H1 (cell line): Measurements from ENCODE around the gene SNRPA1. TPM values are rescaled to one million over a fixed set of nuclear protein-coding genes. Genes with fewer than 3 reads are reported as not detected.

Experiments used
- CTCF ChIA-PET: fragments of 300-600 bp; sonication (Branson Sonifier 250); formaldehyde crosslinking; loops from one replicate; lab custom pipeline; 2021; ENCODE audit not compliant: partially characterized antibody; lab: Charles Lee
- POLR2A ChIA-PET: fragments of 300-600 bp; sonication (Branson Sonifier 250); formaldehyde crosslinking; loops from one replicate; lab custom pipeline; 2021; ENCODE audit warnings: inconsistent platforms; ENCODE audit not compliant: partially characterized antibody; lab: Charles Lee
- DNase-seq, 2 experiments: peaks; one replicate each; pipeline versions ENCODE4 v3.0.0 to v3.0.0-alpha.2; 2010 to 2022; ENCODE audit warnings: low spot score in 2 of 2, low read depth in 1 of 2, mixed read lengths in 1 of 2
- FAIRE-seq: peaks from 2 replicates; lab custom pipeline; 2011; peaks lifted over from hg19 to GRCh38; lab: Jason Lieb, UNC
- H2AFZ ChIP-seq: 2 replicates; pipeline ENCODE4 v1.8.1; 2012; ENCODE audit warnings: low read length, inconsistent platforms
- H2AK5ac ChIP-seq: 2 replicates; pipeline ENCODE4 v1.6.1; 2013; ENCODE audit warnings: low read depth, low read length
- H2BK120ac ChIP-seq: replicated peaks from 2 replicates; pipeline ENCODE3; 2013; ENCODE audit warnings: low read depth, low read length, inconsistent platforms
- H2BK12ac ChIP-seq: 2 replicates; pipeline ENCODE4 v1.6.1; 2013; ENCODE audit warnings: low read depth, low read length
- H2BK15ac ChIP-seq: 2 replicates; pipeline ENCODE4 v1.6.1; 2013; ENCODE audit warnings: low read length
- H2BK20ac ChIP-seq: 2 replicates; pipeline ENCODE4 v1.6.1; 2013; ENCODE audit warnings: low read length
- H2BK5ac ChIP-seq: 2 replicates; pipeline ENCODE4 v1.6.1; 2013; ENCODE audit warnings: low read depth, low read length
- H3K14ac ChIP-seq: 2 replicates; pipeline ENCODE4 v1.6.1; 2013; ENCODE audit warnings: inconsistent platforms; ENCODE audit not compliant: insufficient read length
- H3K18ac ChIP-seq: 2 replicates; pipeline ENCODE4 v1.6.1; 2013; ENCODE audit warnings: low read length; ENCODE audit errors: extremely low read depth
- H3K23ac ChIP-seq: 2 replicates; pipeline ENCODE4 v1.6.1; 2013; ENCODE audit warnings: inconsistent platforms; ENCODE audit not compliant: insufficient read length
- H3K23me2 ChIP-seq: 2 replicates; pipeline ENCODE4 v1.6.1; 2013; ENCODE audit warnings: low read depth, low read length
- H3K27ac ChIP-seq: 2 replicates; pipeline ENCODE4 v1.6.1; 2011; ENCODE audit warnings: low read depth, low read length, inconsistent platforms
- H3K27me3 ChIP-seq, 4 experiments: replicated peaks in 1 of 4; 1 replicate in 1 of 4; 2 replicates in 3 of 4; pipeline versions ENCODE4 v1.6.1 to v1.8.1; 2011 to 2013; ENCODE audit warnings: low read length in 3 of 4, mild to moderate bottlenecking in 3 of 4, inconsistent platforms in 2 of 4, mixed read lengths in 2 of 4, moderate library complexity in 1 of 4; ENCODE audit not compliant: control insufficient read depth in 3 of 4, insufficient read depth in 3 of 4; ENCODE audit errors: extremely low read depth in 1 of 4
- H3K36me3 ChIP-seq, 4 experiments: 2 replicates each; pipeline versions ENCODE4 v1.6.1 to v1.8.1; 2011 to 2013; ENCODE audit warnings: mild to moderate bottlenecking in 4 of 4, low read length in 3 of 4, moderate library complexity in 2 of 4, control low read depth in 1 of 4, inconsistent platforms in 1 of 4; ENCODE audit not compliant: insufficient read depth in 4 of 4, control insufficient read depth in 2 of 4
- H3K4ac ChIP-seq: replicated peaks from 2 replicates; pipeline ENCODE3; 2013; ENCODE audit warnings: low read length, low read depth, mixed read lengths, inconsistent platforms; ENCODE audit not compliant: insufficient read length
- H3K4me1 ChIP-seq, 4 experiments: replicated peaks in 1 of 4; 1 replicate in 1 of 4; 2 replicates in 3 of 4; pipeline versions ENCODE4 v1.6.1 to v1.8.1; 2011 to 2013; ENCODE audit warnings: low read length in 3 of 4, inconsistent platforms in 2 of 4, mixed read lengths in 1 of 4; ENCODE audit not compliant: insufficient read depth in 4 of 4, control insufficient read depth in 3 of 4
- H3K4me2 ChIP-seq, 2 experiments: 2 replicates each; pipeline versions ENCODE4 v1.6.1 to v1.8.1; 2011 to 2013; ENCODE audit warnings: low read depth in 2 of 2, low read length in 2 of 2, control low read depth in 1 of 2, inconsistent platforms in 1 of 2, mild to moderate bottlenecking in 1 of 2; ENCODE audit not compliant: insufficient read depth in 1 of 2
- H3K4me3 ChIP-seq, 4 experiments: fragments of 200-600, 300-600 bp in 1 of 4; sonication (generic), shearing (Covaris generic), sonication (Bioruptor Twin) in 1 of 4; 2 replicates each; pipeline versions ENCODE4 v1.5.1 to v1.8.1; 2011 to 2016; ENCODE audit warnings: low read length in 4 of 4, low read depth in 3 of 4, control low read depth in 2 of 4, inconsistent platforms in 2 of 4, mild to moderate bottlenecking in 2 of 4, mixed read lengths in 1 of 4, moderate library complexity in 1 of 4; ENCODE audit not compliant: insufficient read depth in 2 of 4; ENCODE audit errors: extremely low read depth in 1 of 4
- H3K56ac ChIP-seq: replicated peaks from 2 replicates; pipeline ENCODE3; 2013; ENCODE audit warnings: low read depth, mild to moderate bottlenecking, mixed read lengths, low read length, inconsistent platforms; ENCODE audit not compliant: insufficient read length
- H3K79me1 ChIP-seq: 2 replicates; pipeline ENCODE4 v1.6.1; 2013; ENCODE audit warnings: low read depth, low read length, control low read depth
- H3K79me2 ChIP-seq, 2 experiments: 2 replicates each; pipeline versions ENCODE4 v1.6.1 to v1.8.1; 2012 to 2013; ENCODE audit warnings: low read length in 2 of 2, mild to moderate bottlenecking in 2 of 2, inconsistent platforms in 1 of 2; ENCODE audit not compliant: insufficient read depth in 2 of 2, control insufficient read depth in 1 of 2
- H3K9ac ChIP-seq, 4 experiments: replicated peaks in 1 of 4; 1 replicate in 1 of 4; 2 replicates in 3 of 4; pipeline versions ENCODE4 v1.6.1 to v1.8.1; 2011 to 2013; ENCODE audit warnings: low read depth in 3 of 4, low read length in 3 of 4, control low read depth in 2 of 4, mild to moderate bottlenecking in 2 of 4, moderate library complexity in 2 of 4, inconsistent platforms in 1 of 4; ENCODE audit errors: extremely low read depth in 1 of 4
- H3K9me3 ChIP-seq, 2 experiments: 2 replicates each; pipeline versions ENCODE4 v1.6.1 to v1.8.1; 2012 to 2013; ENCODE audit warnings: mild to moderate bottlenecking in 2 of 2, moderate library complexity in 2 of 2, control low read depth in 1 of 2, inconsistent platforms in 1 of 2, low read depth in 1 of 2, low read length in 1 of 2, mixed read lengths in 1 of 2; ENCODE audit not compliant: insufficient read depth in 2 of 2
- H4K20me1 ChIP-seq, 2 experiments: replicated peaks in 1 of 2; 2 replicates each; pipeline versions ENCODE3 to v1.8.1; 2011 to 2013; ENCODE audit warnings: inconsistent platforms in 2 of 2, low read length in 2 of 2, mild to moderate bottlenecking in 1 of 2; ENCODE audit not compliant: insufficient read depth in 2 of 2, control insufficient read depth in 1 of 2
- H4K5ac ChIP-seq: 2 replicates; pipeline ENCODE4 v1.6.1; 2013; ENCODE audit warnings: low read length, low read depth, mixed read lengths, inconsistent platforms; ENCODE audit not compliant: insufficient read length
- H4K8ac ChIP-seq: 2 replicates; pipeline ENCODE4 v1.8.0; 2013; ENCODE audit warnings: mild to moderate bottlenecking, moderate library complexity, low read length, inconsistent platforms; ENCODE audit not compliant: insufficient read depth; ENCODE audit errors: extremely low read depth
- H4K91ac ChIP-seq: replicated peaks from 2 replicates; pipeline ENCODE3; 2013; ENCODE audit warnings: low read length, mixed read lengths, inconsistent platforms; ENCODE audit not compliant: insufficient read length
- TAF7 ChIP-seq: optimal IDR thresholded peaks from 2 replicates; pipeline ENCODE3; 2011; ENCODE audit warnings: low read depth, mild to moderate bottlenecking, inconsistent platforms, low read length, moderate library complexity, borderline replicate concordance
- WGBS, 2 experiments: shearing (Covaris generic) in 1 of 2; methylation state at CpG; one replicate each; pipeline versions ENCODE4 v1.1.6 to v1.1.7; 2013 to 2015; ENCODE audit warnings: low lambda C conversion rate in 2 of 2, mixed read lengths in 2 of 2, inconsistent platforms in 1 of 2, low coverage in 1 of 2, missing lambda C conversion rate in 1 of 2; ENCODE audit not compliant: insufficient replicate concordance in 2 of 2, insufficient coverage in 1 of 2, insufficient read length in 1 of 2; ENCODE audit errors: extremely low coverage in 1 of 2, missing lambda C conversion rate in 1 of 2; 5-methylcytosine and 5-hydroxymethylcytosine counted together
- polyA plus RNA-seq, 7 experiments: library from polyadenylated mRNA; depleted of rRNA in 3 of 7; stranded (reverse) in 5 of 7; unstranded in 2 of 7; fragments of >200 nt in 5 of 7; fragments of 200-250 nt in 2 of 7; gene quantifications; 1 replicate in 5 of 7; 2 replicates in 1 of 7; 4 replicates in 1 of 7; pipeline versions ENCODE4 v1.2.1 to v1.2.3, GENCODE V29; 2011 to 2013; ENCODE audit warnings: missing spikeins in 2 of 7, mixed read lengths in 2 of 7
- total RNA-seq: library from RNA; stranded (reverse); fragmentation: NEBNext Ultra II Directional; extraction: Animal tissue kit (Norgen Biotek cat#: 25700); gene quantifications from 2 replicates; pipeline ENCODE4 v1.2.1, GENCODE V29; 2021

Gene SNRPA1
- total and polyA plus RNA-seq, 2 of the 8 experiments (the other 6 are each of a cell fraction or from before 2014, with no cell fraction given) = 140 to 221 TPM

GRCh38 chr15:101264911-101265641 lies 30.0 kb downstream of the SNRPA1 start:
- DNase-seq = no peak

More at GRCh38 chr15:101264911-101265641, 30.0 kb downstream of the SNRPA1 start:
- Histone ChIP-seq H3K79me1 (no peaks in the 10 kb centered on the region), H3K27me3 (no peaks in the 10 kb centered on the region), H3K79me2 (no peaks in the 10 kb centered on the region), H2BK15ac (no peak overlapping the region), H3K23ac (no peak overlapping the region), H2BK120ac (no peak overlapping the region), H3K4me3 (no peak overlapping the region), H3K4ac (no peak overlapping the region), H3K14ac (no peak overlapping the region), H3K4me1 (peaks cover 0 to 2% (median 0%) of the 10 kb centered on the region in 4 experiments; a peak in 1 of 7 replicates), H3K9me3 (no peaks in the 10 kb centered on the region), H4K8ac (no peak overlapping the region), H3K56ac (no peak overlapping the region), H2AFZ (no peak overlapping the region), H2AK5ac (no peak overlapping the region), H4K5ac (no peak overlapping the region), H3K23me2 (no peaks in the 10 kb centered on the region), H3K4me2 (no peak overlapping the region), H3K27ac (no peak overlapping the region), H3K18ac (no peak overlapping the region), H2BK20ac (no peak overlapping the region), H3K36me3 (0 out of 8 replicates have a peak, but pooled peaks cover 0 to 2% (median 0%) of the 10 kb centered on the region in 4 experiments), H2BK12ac (no peak overlapping the region), H2BK5ac (no peak overlapping the region), H4K20me1 (peaks cover 0 to 2% of the 10 kb centered on the region in 2 experiments), H4K91ac (no peak overlapping the region), H3K9ac (no peak overlapping the region)
- ChIA-PET CTCF (interaction anchor here (1.0 to 6.3 kb wide), 4 partner anchors 9 to 251 kb away, joined by 3 to 62 read pairs (median 8); no protein-coding TSS in a partner anchor), POLR2A (interaction anchor here (1.0 kb wide), 1 partner anchor 10 kb away, joined by 3 read pairs; no protein-coding TSS in a partner anchor)
- no peak for TF ChIP-seq TAF7
- WGBS, 2 experiments = 93% methylated on average over 17 of the region's 17 CpGs; no CpG with 5 or more reads in 1 of the 2 experiments
- no peak for FAIRE-seq
